HG03280 (cell line): ENCODE data around the gene IGSF21.

Experiments
- ATAC-seq: cut with Tn5 transposase; IDR thresholded peaks from one replicate; pipeline ENCODE4 v1.9.1; 2021; ENCODE audit warnings: mild to moderate bottlenecking, moderate library complexity; ENCODE audit not compliant: unreplicated experiment

The IGSF21 gene

GRCh38 chr1:18094096-18094495, 13.5 kb upstream of the IGSF21 start:
- ATAC-seq, result no peak

GRCh38 chr1:18097206-18097605, 10.4 kb upstream of the IGSF21 start:
- ATAC-seq, result no peak

- no peak for ATAC-seq
Measured at GRCh38 chr1:18099026-18099425, 8.6 kb upstream of the IGSF21 start.

- no peak for ATAC-seq
Measured at GRCh38 chr1:18100060-18100459, 7.5 kb upstream of the IGSF21 start.

GRCh38 chr1:18100491-18101063, 7.0 kb upstream of the IGSF21 start:
- ATAC-seq, result no peak

GRCh38 chr1:18101508-18101907, 6.1 kb upstream of the IGSF21 start:
- ATAC-seq, result no peak

GRCh38 chr1:18103788-18104421, 3.7 kb upstream of the IGSF21 start:
- no peak for ATAC-seq

GRCh38 chr1:18104546-18105100, 3.0 kb upstream of the IGSF21 start:
- no peak for ATAC-seq

GRCh38 chr1:18105196-18105595, 2.4 kb upstream of the IGSF21 start:
- no peak for ATAC-seq

GRCh38 chr1:18108299-18109057, 880 bp downstream of the IGSF21 start:
- ATAC-seq, result no peak

- ATAC-seq, result no peak
Measured at GRCh38 chr1:18109058-18109755, 1.6 kb downstream of the IGSF21 start.

GRCh38 chr1:18109756-18110597, 2.4 kb downstream of the IGSF21 start:
- ATAC-seq, result no peak

- ATAC-seq, result no peak
Measured at GRCh38 chr1:18110598-18110939, 3.0 kb downstream of the IGSF21 start.

- ATAC-seq, result no peak
Measured at GRCh38 chr1:18110968-18111367, 3.4 kb downstream of the IGSF21 start.

GRCh38 chr1:18111605-18112297, 4.2 kb downstream of the IGSF21 start:
- no peak for ATAC-seq

- no peak for ATAC-seq
Measured at GRCh38 chr1:18112611-18113010, 5.0 kb downstream of the IGSF21 start.

- ATAC-seq, result no peak
Measured at GRCh38 chr1:18114726-18115410, 7.3 kb downstream of the IGSF21 start.

- ATAC-seq, result no peak
Measured at GRCh38 chr1:18116777-18117176, 9.2 kb downstream of the IGSF21 start.

GRCh38 chr1:18118078-18118477, 10.5 kb downstream of the IGSF21 start:
- ATAC-seq, result no peak
